HG03108 (cell line): Measurements from ENCODE around the gene MACO1.
"Not testable (repeated sequence)": the region's sequence is repeated elsewhere in the genome, so short reads cannot be mapped to it uniquely, and the experiment has no call there.

Experiments used
- ATAC-seq: cut with Tn5 transposase; IDR thresholded peaks from one replicate; pipeline ENCODE4 v1.9.1; 2021; ENCODE audit warnings: moderate library complexity; ENCODE audit not compliant: unreplicated experiment

Gene MACO1

GRCh38 chr1:25423206-25423605 is 7.5 kb upstream of the MACO1 start:
- ATAC-seq = not testable (repeated sequence)

DNA sequence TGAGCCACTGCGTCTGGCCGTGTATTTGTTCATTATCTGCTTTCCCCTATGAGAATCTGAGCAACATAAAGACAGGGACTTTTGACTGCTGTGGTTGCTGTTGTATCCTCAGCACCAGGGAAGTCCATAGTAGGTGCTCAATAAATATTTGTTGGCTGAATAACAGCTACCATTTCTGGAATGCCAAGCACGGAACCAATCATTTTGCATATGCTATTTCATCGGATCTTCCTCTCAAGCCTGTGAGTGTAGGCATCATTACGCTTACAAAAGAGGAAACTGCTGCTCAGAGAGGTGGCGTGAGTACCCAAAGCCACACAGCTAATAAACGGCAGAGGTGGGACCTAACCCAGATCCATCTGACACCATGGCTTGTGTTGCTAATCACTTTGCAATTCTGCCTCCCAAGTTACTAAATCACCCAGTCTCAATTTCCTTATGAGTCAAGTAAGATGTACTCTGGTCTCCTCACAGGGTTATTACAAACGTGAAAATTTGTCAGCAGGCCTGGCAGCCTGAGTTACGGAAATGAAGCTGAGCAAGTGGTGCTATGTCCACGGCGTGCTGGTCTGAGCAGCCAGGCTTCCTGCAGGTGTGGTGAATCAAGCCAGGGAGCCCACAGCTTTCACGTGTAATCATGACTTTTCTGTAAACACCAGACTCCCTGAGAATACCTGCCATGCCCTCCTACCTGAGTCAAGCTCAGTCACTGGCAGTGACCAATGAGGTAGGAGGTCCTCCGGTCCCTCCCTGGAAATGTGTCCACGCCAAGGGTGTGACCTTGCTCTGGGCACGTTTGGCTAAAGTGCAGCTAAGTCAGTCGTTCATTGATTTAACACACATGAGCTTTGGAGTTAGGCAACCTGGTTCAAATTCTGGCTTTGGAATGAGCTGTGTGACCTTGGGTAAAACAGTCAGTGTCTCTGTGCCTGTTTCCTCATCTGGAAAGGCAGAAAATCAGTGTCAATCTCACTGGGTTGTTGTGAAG is 5.3 kb upstream of the MACO1 start:
- no peak for ATAC-seq

DNA sequence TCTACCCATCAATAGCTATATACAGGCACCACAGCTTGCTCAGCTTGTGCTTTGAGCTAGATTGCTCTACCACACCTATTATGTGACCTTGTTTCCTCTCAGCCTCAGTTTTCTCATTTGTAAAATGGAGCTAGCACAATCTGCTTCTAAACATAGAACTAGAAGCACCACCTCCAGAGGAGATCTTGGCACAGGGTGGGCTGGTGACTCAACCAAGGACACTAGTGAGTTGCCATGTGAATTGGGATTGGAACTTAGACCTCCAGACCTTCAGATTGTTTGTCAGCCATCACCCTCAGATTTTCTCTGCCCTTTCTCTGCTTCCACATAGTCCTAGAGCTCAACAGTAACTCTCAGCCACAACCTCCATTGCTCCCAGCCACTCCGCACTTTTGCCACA is 3.0 kb upstream of the MACO1 start:
- no peak for ATAC-seq

GRCh38 chr1:25428475-25429166 is 2.1 kb upstream of the MACO1 start:
- ATAC-seq = no peak

GRCh38 chr1:25430967-25431881 is 527 bp downstream of the MACO1 start:
- ATAC-seq = peak; percentile 12

DNA sequence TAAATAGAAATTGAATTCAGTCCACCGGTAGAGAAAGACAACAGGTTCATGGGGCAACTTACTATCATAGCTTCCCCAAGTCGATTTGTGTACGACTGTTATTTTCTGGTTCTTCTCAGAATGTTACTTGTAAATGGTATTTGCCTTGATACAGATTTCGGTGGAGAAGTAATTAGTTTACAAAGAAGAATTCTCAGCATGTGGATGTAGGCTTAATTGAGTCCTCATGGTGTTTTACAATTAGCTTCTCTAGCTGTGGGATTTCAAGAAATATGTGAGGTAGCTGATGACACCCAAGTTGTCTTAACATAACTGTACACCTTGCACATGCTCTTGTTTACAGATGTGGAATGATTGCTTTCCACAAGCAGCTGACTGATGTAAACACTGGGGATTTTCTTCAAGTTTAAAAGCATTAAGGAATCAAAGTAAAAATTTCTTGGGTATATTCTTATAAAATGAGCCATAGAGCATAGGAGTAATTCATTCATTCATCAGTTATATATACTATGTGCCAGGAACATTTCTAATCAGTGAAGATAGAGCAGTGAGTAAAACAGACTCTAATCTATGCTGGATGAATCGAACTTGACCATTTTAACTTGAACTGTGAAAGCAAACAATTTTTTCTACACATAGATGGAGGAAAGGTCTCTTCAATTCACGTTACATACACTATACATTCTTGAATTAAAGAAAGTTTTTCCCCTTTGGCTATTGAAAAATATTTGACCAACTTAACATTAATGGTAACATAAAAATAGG is 1.4 kb downstream of the MACO1 start:
- ATAC-seq = no peak

- ATAC-seq = no peak
Measured at GRCh38 chr1:25432749-25433388, 2.2 kb downstream of the MACO1 start.

DNA sequence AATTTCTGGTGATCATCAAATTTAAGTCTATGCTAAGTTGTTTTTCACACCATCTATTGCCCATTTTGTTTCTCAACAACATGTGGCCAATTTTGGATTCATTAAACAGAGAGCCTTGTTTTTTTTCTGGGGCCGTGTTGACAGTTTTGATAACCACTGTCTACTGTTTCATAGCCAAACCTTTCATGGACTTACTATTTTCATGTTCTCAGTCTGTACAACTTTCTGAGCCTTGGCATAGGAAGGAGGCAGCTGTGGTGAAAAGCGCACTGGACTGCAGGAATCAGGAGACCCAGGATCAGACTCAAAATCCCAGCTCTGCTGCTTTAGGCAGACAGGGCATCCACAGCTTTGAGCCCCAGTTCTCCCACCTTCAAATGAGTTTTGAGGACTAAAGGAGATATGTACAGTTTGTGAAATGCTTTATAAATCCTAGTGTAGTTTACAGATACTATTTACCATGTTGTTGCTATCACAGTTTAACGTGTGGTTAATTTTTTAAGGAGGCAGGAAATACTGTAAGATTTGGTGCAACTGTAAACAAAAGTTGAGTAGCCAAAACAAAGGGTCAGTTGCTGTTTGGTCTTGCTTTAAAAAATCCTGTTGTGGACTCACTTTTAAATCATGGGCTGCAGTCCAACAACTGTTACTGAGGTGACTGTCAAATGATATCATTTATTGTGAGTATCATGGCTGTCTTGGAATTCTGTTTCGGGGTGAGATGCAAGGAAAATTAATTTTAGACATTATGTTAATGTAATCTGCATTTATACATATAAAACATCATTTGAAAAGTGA is 2.9 kb downstream of the MACO1 start:
- no peak for ATAC-seq

GRCh38 chr1:25435397-25436108 is 4.9 kb downstream of the MACO1 start:
- no peak for ATAC-seq

DNA sequence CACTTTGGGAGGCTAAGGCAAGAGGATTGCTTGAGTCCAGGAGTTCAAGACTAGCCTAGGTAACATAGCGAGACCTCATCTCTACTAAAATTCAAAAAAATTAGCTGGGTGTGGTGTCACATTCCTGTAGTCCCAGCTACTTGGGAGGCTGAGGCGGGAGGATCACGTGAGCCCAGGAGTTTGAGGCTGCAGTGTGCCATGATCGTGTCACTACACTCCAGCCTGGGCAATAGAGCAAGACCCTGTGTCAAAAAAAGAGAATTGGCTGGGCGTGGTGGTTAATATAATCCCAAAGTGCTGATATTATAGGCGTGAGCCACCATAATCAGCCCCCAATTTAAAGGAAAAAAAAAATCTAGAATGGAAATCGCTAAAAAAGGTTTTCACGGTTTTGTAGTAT is 7.0 kb downstream of the MACO1 start:
- ATAC-seq = no peak

GRCh38 chr1:25439287-25439686 is 8.6 kb downstream of the MACO1 start:
- no peak for ATAC-seq

- no peak for ATAC-seq
Measured at GRCh38 chr1:25442178-25442577, 11.5 kb downstream of the MACO1 start.

GRCh38 chr1:25443030-25443699 is 12.5 kb downstream of the MACO1 start:
- no peak for ATAC-seq

DNA sequence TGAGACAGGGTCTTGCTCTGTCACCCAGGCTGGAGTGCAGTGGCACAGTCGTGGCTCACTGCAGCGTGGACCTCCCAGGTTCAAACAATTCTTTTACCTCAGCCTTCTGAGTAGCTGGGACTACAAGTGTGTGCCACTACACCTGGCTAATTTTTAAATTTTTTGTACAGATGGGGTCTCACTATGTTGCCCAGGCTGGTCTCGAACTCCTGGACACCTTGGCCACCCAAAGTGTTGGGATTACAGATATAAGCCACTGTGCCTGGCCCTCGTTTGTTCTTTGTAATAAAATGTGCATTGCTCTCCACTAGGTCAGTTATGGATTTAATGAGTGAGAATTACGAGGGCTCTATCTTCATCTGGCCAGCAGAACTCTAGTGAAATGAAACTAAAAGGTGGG is 13.9 kb downstream of the MACO1 start:
- ATAC-seq = not testable (repeated sequence)

GRCh38 chr1:25445993-25446538 is 15.4 kb downstream of the MACO1 start:
- ATAC-seq = no peak

- ATAC-seq = peak; percentile 59
Measured at GRCh38 chr1:25447547-25447946, 16.9 kb downstream of the MACO1 start.

GRCh38 chr1:25450891-25451290 is 20.2 kb downstream of the MACO1 start:
- no peak for ATAC-seq

- ATAC-seq = no peak
Measured at GRCh38 chr1:25451908-25452307, 21.2 kb downstream of the MACO1 start.
